CD4-positive, alpha-beta T cell (primary cell): ENCODE results near the gene OR1J1. TPM values are rescaled to one million over a fixed set of nuclear protein-coding genes. Genes with fewer than 3 reads are reported as not detected.

Experiments used
- ATAC-seq: fragments of 200-7000 bp; cut with Tn5 transposase; one replicate; pipeline ENCODE4 v1.10.0; 2022; ENCODE audit warnings: mild to moderate bottlenecking; ENCODE audit not compliant: poor library complexity
- CTCF ChIA-PET: fragments of 350-600 bp; sonication (Branson Sonifier 250); formaldehyde crosslinking; loops from one replicate; lab custom pipeline; 2021; ENCODE audit warnings: antibody characterized with exemption, inconsistent platforms; lab: Charles Lee
- POLR2A ChIA-PET: fragments of 350-600 bp; sonication (Branson Sonifier 250); formaldehyde crosslinking; loops from one replicate; lab custom pipeline; 2021; ENCODE audit warnings: antibody characterized with exemption, inconsistent platforms; lab: Charles Lee
- DNase-seq, 14 experiments: peaks; one replicate each; pipeline ENCODE4 v3.0.0-alpha.2; 2013 to 2020; ENCODE audit warnings: mixed read lengths in 2 of 14
- H3K27ac ChIP-seq, 2 donors: one replicate each; pipeline versions ENCODE4 v1.5.1 to v1.7.0; 2013; ENCODE audit warnings: low read length in 2 of 2, low read depth in 1 of 2, mild to moderate bottlenecking in 1 of 2
- H3K27me3 ChIP-seq, 2 experiments: 1 replicate in 1 of 2; 2 replicates in 1 of 2; pipeline versions ENCODE4 v1.6.1 to v1.7.0; 2013; ENCODE audit warnings: low read length in 2 of 2, control low read depth in 1 of 2, mild to moderate bottlenecking in 1 of 2, moderate library complexity in 1 of 2; ENCODE audit not compliant: insufficient read depth in 2 of 2, control insufficient read depth in 1 of 2
- H3K36me3 ChIP-seq: one replicate; pipeline ENCODE4 v1.6.1; 2013; ENCODE audit warnings: low read length, control low read depth; ENCODE audit not compliant: insufficient read depth
- H3K4me1 ChIP-seq: one replicate; pipeline ENCODE4 v1.6.1; 2013; ENCODE audit warnings: low read length, control low read depth; ENCODE audit not compliant: insufficient read depth
- H3K4me3 ChIP-seq: one replicate; pipeline ENCODE4 v1.5.1; 2013; ENCODE audit warnings: mild to moderate bottlenecking, low read length, moderate library complexity
- H3K9me3 ChIP-seq, 2 experiments: 1 replicate in 1 of 2; 2 replicates in 1 of 2; pipeline versions ENCODE4 v1.6.1 to v1.7.0; 2013; ENCODE audit warnings: low read length in 2 of 2, mild to moderate bottlenecking in 2 of 2, control low read depth in 1 of 2, moderate library complexity in 1 of 2; ENCODE audit not compliant: control insufficient read depth in 1 of 2, insufficient read depth in 1 of 2
- H3K27ac Mint-ChIP-seq: one replicate; pipeline ENCODE4 v1.8.0; 2020; ENCODE audit warnings: mixed read lengths
- H3K27me3 Mint-ChIP-seq: one replicate; pipeline ENCODE4 v1.8.0; 2021; ENCODE audit warnings: mixed read lengths
- H3K36me3 Mint-ChIP-seq: one replicate; pipeline ENCODE4 v1.8.0; 2021; ENCODE audit warnings: low read depth, mixed read lengths
- H3K4me1 Mint-ChIP-seq: one replicate; pipeline ENCODE4 v1.8.0; 2021; ENCODE audit warnings: low read depth, mixed read lengths
- H3K4me3 Mint-ChIP-seq: one replicate; pipeline ENCODE4 v1.8.0; 2020; ENCODE audit warnings: mild to moderate bottlenecking, mixed read lengths
- H3K9me3 Mint-ChIP-seq: one replicate; pipeline ENCODE4 v1.8.0; 2020; ENCODE audit warnings: mixed read lengths
- CTCF ChIP-seq: fragments of 200-600 bp; IDR thresholded peaks from one replicate; pipeline ENCODE4 v1.8.0; 2022; ENCODE audit warnings: antibody characterized with exemption, mild to moderate bottlenecking
- intact Hi-C, 2 experiments: fragments of 100-400 bp; cut with DNase I in 1 of 2; cut with micrococcal nuclease in 1 of 2; formaldehyde crosslinking; loops; one replicate each; pipeline versions ENCODE4 v1.15.1 to v1.9.0; 2023 to 2025; cut with DNase I, micrococcal nuclease
- total RNA-seq, 174 experiments: library from RNA in 2 of 174; stranded (reverse) in 2 of 174; gene quantifications; one replicate each; pipeline ENCODE4 v1.2.3 and lab custom pipeline; 2021 to 2026

Gene OR1J1
- total RNA-seq, 2 experiments from 2014 or later: not detected

DNA sequence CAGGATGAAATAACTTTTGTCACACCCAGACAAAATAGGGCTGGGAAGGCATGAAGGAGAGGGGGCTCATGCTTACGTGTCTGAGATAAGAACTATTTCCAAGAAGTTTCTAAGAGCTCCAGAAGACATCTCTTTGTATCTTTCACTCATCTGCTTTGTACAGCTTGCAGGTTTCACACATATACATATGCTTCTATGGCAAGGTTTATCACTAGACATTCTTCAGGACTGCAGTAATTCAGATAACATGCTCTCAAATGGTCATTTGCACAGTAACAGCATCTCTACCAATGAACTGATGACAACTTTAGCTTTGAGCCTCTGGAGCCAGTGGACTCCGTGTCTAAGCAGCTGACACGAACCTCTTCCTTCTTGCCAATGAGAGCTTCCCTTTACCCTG, 3.2 kb downstream of the OR1J1 start:
- ChIA-PET POLR2A (no interaction called here), CTCF (no interaction called here)
- H3K4me1 Mint-ChIP-seq: no peaks in the 10 kb centered on the region
- no peak for ATAC-seq
- H3K9me3 Mint-ChIP-seq: no peaks in the 10 kb centered on the region
- no peaks in the 10 kb centered on the region for H3K36me3 ChIP-seq
- peaks cover 3% of the 10 kb centered on the region in 2 experiments for H3K27me3 ChIP-seq
- H3K4me3 Mint-ChIP-seq: no peak overlapping the region
- H3K27ac Mint-ChIP-seq: no peak overlapping the region
- H3K27me3 Mint-ChIP-seq: peaks cover 35% of the 10 kb centered on the region
- DNase-seq: no peak
- TF ChIP-seq CTCF: no peak
- H3K9me3 ChIP-seq: no peaks in the 10 kb centered on the region
- no peaks in the 10 kb centered on the region for H3K4me1 ChIP-seq
- intact Hi-C loops: no loop called here
- no peak overlapping the region for H3K4me3 ChIP-seq
- no peak overlapping the region for H3K27ac ChIP-seq
- no peaks in the 10 kb centered on the region for H3K36me3 Mint-ChIP-seq

DNA sequence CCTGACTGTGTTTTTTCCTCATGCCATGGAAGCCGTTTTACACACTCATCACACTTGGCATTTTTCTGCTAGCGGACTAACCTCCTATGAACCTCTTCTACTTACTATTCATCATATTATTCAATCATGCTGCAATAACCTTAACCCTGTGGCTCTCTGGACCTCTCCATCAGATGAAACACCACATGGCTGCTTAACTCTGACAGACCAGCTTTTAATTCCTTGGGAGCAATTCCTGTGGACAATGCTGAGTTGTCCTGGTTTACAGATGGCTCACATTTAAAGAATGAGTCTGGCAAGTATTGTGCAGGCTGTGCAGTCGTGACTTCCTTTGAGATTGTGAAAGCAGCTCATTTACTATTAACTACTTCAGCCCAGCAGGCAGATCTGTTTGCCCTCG, 9.0 kb downstream of the OR1J1 start:
- ChIA-PET POLR2A (no interaction called here), CTCF (no interaction called here)
- DNase-seq (no peak), ATAC-seq (no peak)
- Mint-ChIP-seq H3K4me3 (no peak overlapping the region), H3K9me3 (no peaks in the 10 kb centered on the region), H3K36me3 (peaks cover 3% of the 10 kb centered on the region), H3K27me3 (peaks cover 17% of the 10 kb centered on the region), H3K4me1 (peaks cover 15% of the 10 kb centered on the region), H3K27ac (no peak overlapping the region)
- no peaks in the 10 kb centered on the region for H3K36me3 ChIP-seq
- H3K4me3 ChIP-seq: no peak overlapping the region
- no peaks in the 10 kb centered on the region for H3K9me3 ChIP-seq
- H3K4me1 ChIP-seq: peaks cover 7% of the 10 kb centered on the region
- TF ChIP-seq CTCF: no peak
- no peak overlapping the region for H3K27ac ChIP-seq
- peaks cover 4 to 5% of the 10 kb centered on the region in 2 experiments for H3K27me3 ChIP-seq
- intact Hi-C loops: loop anchor here (10.0 kb wide), 2 partner anchors 364 to 886 kb away; partner anchors contain the start of gene CRB2 (in 1 of the 2)

DNA sequence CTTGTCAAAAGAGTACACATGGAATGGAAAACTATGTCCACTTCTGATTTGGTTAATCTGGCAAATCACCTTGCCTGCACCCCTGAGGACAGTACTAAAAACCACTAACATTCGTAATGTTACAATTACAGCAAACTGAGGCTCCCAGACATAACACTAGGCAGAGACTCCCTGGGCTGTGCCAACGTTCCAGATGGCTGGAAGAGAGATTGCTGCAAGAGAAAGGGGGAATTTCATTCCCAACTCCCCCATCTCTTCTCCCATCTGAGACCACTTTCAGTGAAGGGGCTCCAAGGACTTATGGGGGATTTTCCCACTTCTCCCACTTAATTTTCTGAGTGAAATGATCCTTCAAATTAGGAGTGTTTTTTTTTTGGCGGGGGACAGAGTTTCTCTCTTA, 11.3 kb downstream of the OR1J1 start:
- Mint-ChIP-seq H3K4me3 (no peak overlapping the region), H3K36me3 (peaks cover 3% of the 10 kb centered on the region), H3K27me3 (peaks cover 40% of the 10 kb centered on the region), H3K27ac (no peak overlapping the region), H3K4me1 (peaks cover 17% of the 10 kb centered on the region), H3K9me3 (no peaks in the 10 kb centered on the region)
- intact Hi-C loops: loop anchor here (10.0 kb wide), 2 partner anchors 362 to 888 kb away; partner anchors contain the start of gene CRB2 (in 1 of the 2)
- no peak for DNase-seq
- ChIA-PET CTCF (no interaction called here), POLR2A (no interaction called here)
- Histone ChIP-seq H3K4me3 (no peak overlapping the region), H3K36me3 (no peaks in the 10 kb centered on the region), H3K27ac (no peak overlapping the region), H3K27me3 (peaks cover 6 to 7% of the 10 kb centered on the region in 2 experiments), H3K9me3 (no peaks in the 10 kb centered on the region), H3K4me1 (peaks cover 7% of the 10 kb centered on the region)
- no peak for TF ChIP-seq CTCF
- no peak for ATAC-seq
